Small intestine (tissue), 7 donors: Measurements from ENCODE around the gene MYO10. TPM values are rescaled to one million over a fixed set of nuclear protein-coding genes. Genes with fewer than 3 reads are reported as not detected.

Source experiments
- DNase-seq, 2 donors: peaks; one replicate each; pipeline versions ENCODE4 v3.0.0 to v3.0.0-alpha.2; 2013
- FAIRE-seq: peaks from 2 replicates; lab custom pipeline; 2012; peaks lifted over from hg19 to GRCh38; lab: Jason Lieb, UNC
- H3K27ac ChIP-seq, 3 donors: one replicate each; pipeline ENCODE4 v1.5.1; 2013; ENCODE audit warnings: low read length in 2 of 3, mild to moderate bottlenecking in 2 of 3, control low read depth in 1 of 3, inconsistent platforms in 1 of 3, low read depth in 1 of 3, moderate library complexity in 1 of 3
- H3K27me3 ChIP-seq, 3 donors: one replicate each; pipeline ENCODE4 v1.6.1; 2013; ENCODE audit warnings: low read length in 3 of 3, inconsistent platforms in 1 of 3; ENCODE audit not compliant: control insufficient read depth in 3 of 3, insufficient read depth in 3 of 3
- H3K36me3 ChIP-seq, 3 donors: one replicate each; pipeline ENCODE4 v1.6.1; 2013; ENCODE audit warnings: low read length in 3 of 3, inconsistent platforms in 1 of 3, low read depth in 1 of 3, mild to moderate bottlenecking in 1 of 3, moderate library complexity in 1 of 3; ENCODE audit not compliant: control insufficient read depth in 3 of 3, insufficient read depth in 2 of 3
- H3K4me1 ChIP-seq, 3 donors: one replicate each; pipeline ENCODE4 v1.6.1; 2013; ENCODE audit warnings: low read length in 2 of 3, inconsistent platforms in 1 of 3, low read depth in 1 of 3, mild to moderate bottlenecking in 1 of 3, moderate library complexity in 1 of 3; ENCODE audit not compliant: control insufficient read depth in 3 of 3, insufficient read depth in 2 of 3
- H3K4me3 ChIP-seq, 3 donors: one replicate each; pipeline ENCODE4 v1.5.1; 2013; ENCODE audit warnings: low read length in 3 of 3, control low read depth in 1 of 3, inconsistent platforms in 1 of 3, low read depth in 1 of 3, mild to moderate bottlenecking in 1 of 3, moderate library complexity in 1 of 3
- H3K9me3 ChIP-seq, 2 donors: one replicate each; pipeline ENCODE4 v1.6.1; 2013; ENCODE audit warnings: low read depth in 1 of 2, low read length in 1 of 2; ENCODE audit not compliant: control insufficient read depth in 2 of 2, insufficient read depth in 1 of 2
- WGBS, 3 donors: extraction: QIAGEN DNeasy Blood & Tissue Kit; methylation state at CpG; one replicate each; pipeline ENCODE4 v1.1.7; 2013; 5-methylcytosine and 5-hydroxymethylcytosine counted together
- polyA plus RNA-seq, 4 donors: library from polyadenylated mRNA; stranded (reverse) in 3 of 4; unstranded in 1 of 4; fragments of 200-250 nt in 3 of 4; fragments of 120-200 nt in 1 of 4; gene quantifications; one replicate each; pipeline versions ENCODE4 v1.2.1 to v1.2.3, GENCODE V29; 2013
- donor health status: healthy with polysubstance abuse.
- donor health status: control.
- donor health status: control.
- donor health status: Bipolar disorder and iron deficiency.
- donor health status: healthy.

Gene MYO10
- polyA plus RNA-seq, 4 donors = 10.3 to 36.5 (median 18.7) TPM

DNA sequence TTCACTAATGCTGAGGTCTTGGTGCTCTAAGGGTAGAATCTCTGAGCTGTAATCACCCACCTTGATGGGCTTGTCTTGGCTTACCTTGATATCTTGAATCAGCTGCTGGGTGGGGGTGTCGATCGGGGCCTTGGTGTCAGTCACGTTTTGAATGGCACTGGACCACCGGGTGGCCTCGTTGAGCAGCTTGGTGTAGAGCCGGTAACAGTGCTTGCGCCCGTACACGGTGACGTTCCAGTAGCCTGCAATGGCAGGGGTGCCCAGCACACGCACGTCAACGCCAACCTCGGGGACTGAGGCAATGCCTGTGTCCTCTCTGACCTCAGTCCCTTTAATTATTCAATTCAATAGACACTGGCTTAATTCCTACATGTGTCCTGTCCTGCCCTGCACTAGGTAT is 256.2 kb downstream of the MYO10 start:
- WGBS, 3 donors = 83 to 85% (median 84%) methylated on average over 14 of the region's 14 CpGs
- H3K36me3 ChIP-seq = peaks cover 17 to 70% (median 21%) of the 10 kb centered on the region in 3 donors
- no peak for FAIRE-seq

DNA sequence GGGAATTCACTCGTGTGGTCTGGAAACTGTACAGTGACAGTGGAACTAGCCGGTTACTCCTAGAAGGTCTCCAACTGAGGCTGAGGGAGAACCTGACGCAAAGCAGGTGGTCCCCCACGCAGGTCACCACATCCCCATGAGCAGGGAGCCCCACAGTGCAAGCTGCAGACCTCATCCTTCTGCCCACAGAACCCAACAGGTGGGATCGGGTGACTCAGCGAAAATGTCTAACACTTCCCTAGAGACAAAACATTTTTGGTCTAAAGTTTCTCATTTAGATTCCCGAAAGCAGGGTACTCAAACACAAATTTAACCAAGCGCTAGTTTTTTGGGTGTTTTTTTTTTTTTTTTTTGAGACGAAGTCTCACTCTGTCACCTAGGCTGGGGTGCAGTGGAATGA is 256.9 kb downstream of the MYO10 start:
- FAIRE-seq (no peak), DNase-seq (no peak)
- H3K36me3 ChIP-seq = peaks cover 21 to 68% (median 21%) of the 10 kb centered on the region in 3 donors
- H3K27me3 ChIP-seq = no peaks in the 10 kb centered on the region
- no peak overlapping the region for H3K4me3 ChIP-seq
- H3K9me3 ChIP-seq = no peaks in the 10 kb centered on the region
- no peaks in the 10 kb centered on the region for H3K4me1 ChIP-seq
- H3K27ac ChIP-seq = no peak overlapping the region
- 80 to 91% (median 87%) methylated on average over 9 of the region's 9 CpGs for WGBS, 3 donors

More for the DNA sequence above, 256.2 kb downstream of the MYO10 start:
- Histone ChIP-seq H3K27ac (no peak overlapping the region), H3K9me3 (no peaks in the 10 kb centered on the region), H3K27me3 (no peaks in the 10 kb centered on the region), H3K4me3 (no peak overlapping the region), H3K4me1 (no peaks in the 10 kb centered on the region)
- DNase-seq = no peak

DNA sequence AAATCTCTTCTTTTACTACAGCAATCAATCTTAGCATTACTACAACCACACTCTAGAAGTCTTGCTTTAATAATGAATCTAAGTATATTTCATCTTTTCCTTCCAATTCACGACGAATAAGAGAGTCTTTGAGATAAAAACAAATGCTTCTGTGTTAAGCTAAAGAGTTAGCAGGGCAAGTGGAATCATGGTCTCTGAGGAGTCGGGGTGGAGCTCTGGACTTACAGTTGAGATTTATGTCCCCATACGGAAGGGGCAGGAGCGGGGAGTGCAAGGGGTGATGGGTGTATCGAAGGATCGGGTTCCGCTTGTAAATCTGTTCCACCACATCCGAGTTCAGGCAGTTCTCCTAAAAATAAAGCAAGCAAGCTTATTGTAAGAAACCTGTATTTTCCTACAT is 260.3 kb downstream of the MYO10 start:
- WGBS, 3 donors = 85 to 88% (median 86%) methylated on average over 9 of the region's 9 CpGs
- FAIRE-seq (no peak), DNase-seq (no peak)
- no peak overlapping the region for H3K27ac ChIP-seq
- H3K27me3 ChIP-seq = no peaks in the 10 kb centered on the region
- H3K9me3 ChIP-seq = no peaks in the 10 kb centered on the region
- H3K4me3 ChIP-seq = no peak overlapping the region
- H3K36me3 ChIP-seq = peaks cover 12 to 75% (median 22%) of the 10 kb centered on the region in 3 donors
- no peaks in the 10 kb centered on the region for H3K4me1 ChIP-seq

DNA sequence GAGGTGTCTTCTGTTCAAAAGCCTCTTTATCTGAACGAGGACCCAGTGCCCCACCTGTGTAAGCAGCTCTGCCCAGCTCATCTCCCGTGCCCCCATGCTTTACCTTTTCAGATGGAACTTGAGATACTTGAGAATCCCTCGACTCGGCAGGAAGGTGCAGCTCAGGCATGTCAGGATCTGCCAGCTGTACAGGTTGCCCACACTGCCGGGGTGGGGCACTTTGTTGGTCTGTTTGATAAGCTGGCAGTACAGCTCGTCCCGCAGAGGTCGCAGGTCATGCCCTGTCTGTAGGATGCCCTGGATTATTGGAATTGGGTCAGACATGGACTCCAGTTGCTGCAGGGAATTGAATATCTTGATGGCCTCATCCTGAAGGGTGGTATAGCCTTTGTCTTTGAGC is 261.3 kb downstream of the MYO10 start:
- Histone ChIP-seq H3K4me1 (no peaks in the 10 kb centered on the region), H3K27me3 (no peaks in the 10 kb centered on the region), H3K9me3 (no peaks in the 10 kb centered on the region), H3K36me3 (peaks cover 7 to 72% (median 24%) of the 10 kb centered on the region in 3 donors), H3K27ac (no peak overlapping the region), H3K4me3 (no peak overlapping the region)
- FAIRE-seq = no peak
- peak in 1 of 2 donors; percentile 36 for DNase-seq
- 27 to 76% (median 57%) methylated on average over 8 of the region's 8 CpGs for WGBS, 3 donors

DNA sequence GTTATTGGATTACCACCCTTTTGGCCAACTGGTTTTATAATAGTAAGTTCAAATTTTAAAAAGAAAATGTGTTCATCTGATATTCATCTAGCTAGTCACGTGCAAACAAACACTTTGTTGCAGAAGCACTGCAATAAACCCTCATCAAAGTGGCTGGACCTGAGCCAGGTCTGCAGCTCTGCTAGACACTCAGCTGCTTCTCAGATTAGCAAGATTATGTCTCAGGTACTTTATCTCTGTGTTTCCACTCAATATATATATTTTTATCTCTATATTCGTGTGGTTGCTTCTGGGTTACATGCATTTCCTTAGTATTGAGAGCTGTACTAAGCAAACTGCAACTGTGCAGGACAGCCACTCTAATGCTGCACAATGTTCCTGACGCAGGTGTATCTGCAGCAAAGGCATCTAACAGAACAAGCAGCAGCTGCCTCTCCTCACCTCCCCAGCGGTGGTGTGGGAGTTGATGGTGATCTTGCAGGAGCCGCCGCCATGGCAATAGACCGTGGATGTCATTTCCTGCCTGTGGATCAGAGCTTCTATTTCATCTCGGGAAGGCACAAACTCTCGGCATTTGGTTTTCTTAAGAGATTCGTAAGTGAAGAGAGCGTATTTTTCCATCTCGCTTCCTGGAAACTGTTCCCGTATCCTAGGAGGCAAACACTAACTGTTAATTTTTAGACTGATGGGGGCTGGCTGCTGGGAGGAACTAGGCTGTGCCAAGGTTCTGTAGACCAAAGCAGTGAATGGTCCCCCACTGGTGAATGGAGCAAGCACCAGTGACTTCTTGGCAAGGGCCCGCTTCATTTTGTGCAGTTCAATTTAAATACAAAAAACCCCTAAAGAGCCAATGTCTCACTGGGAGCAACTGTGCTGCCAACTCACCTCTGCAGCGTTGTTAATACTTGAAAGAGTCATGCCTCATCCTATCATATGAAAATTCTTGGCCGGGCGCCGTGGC is 262.6 kb downstream of the MYO10 start:
- WGBS, 3 donors = 75 to 76% (median 76%) methylated on average over 18 of the region's 18 CpGs
- Histone ChIP-seq H3K4me3 (no peak overlapping the region), H3K4me1 (no peaks in the 10 kb centered on the region), H3K36me3 (peaks cover 6 to 67% (median 20%) of the 10 kb centered on the region in 3 donors), H3K27ac (no peak overlapping the region), H3K27me3 (no peaks in the 10 kb centered on the region), H3K9me3 (no peaks in the 10 kb centered on the region)
- DNase-seq (no peak), FAIRE-seq (no peak)

DNA sequence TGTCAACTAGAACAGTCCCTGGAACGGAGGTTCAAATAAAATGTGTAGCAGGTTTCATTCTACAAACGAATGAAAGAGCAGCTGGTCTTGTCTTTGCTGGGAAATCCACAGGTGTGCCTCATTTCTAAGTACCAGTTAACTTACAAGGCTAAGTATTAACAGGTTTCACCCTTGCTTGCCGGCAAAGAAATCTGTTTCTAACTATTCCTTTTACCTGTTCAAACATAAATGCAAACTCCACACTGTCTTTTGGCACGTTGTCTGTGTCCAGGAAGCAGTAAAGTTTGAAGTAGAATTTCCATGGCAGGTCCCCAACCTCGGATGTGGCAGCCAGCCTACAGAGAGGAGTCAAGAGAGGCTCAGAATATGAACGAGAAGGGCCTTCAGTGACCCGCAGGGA is 264.9 kb downstream of the MYO10 start:
- H3K4me3 ChIP-seq = no peak overlapping the region
- H3K4me1 ChIP-seq = no peaks in the 10 kb centered on the region
- H3K36me3 ChIP-seq = peaks cover 8 to 73% (median 23%) of the 10 kb centered on the region in 3 donors
- no peaks in the 10 kb centered on the region for H3K27me3 ChIP-seq
- no peak overlapping the region for H3K27ac ChIP-seq
- no peak for DNase-seq
- WGBS, 3 donors = 64 to 77% (median 70%) methylated on average over 7 of the region's 7 CpGs
- no peaks in the 10 kb centered on the region for H3K9me3 ChIP-seq
- no peak for FAIRE-seq

DNA sequence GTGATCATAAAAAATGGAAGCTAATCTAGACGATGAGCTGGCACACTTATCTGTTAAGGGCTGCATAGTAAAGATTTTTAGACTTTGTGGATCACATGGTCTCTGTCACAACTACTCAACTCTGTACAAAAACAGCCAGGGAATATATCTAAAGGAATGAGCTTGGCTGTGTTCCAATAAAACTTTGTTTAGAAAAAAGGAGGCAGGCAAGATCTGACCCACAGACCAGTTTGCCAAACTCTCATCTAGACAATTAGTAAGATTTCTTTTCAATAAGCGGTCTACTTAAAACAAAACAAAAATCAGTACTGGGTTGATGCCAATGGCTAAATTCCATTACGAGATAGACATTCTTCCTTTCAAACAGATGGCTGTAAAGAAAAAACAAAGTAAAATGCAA is 266.3 kb downstream of the MYO10 start:
- H3K27me3 ChIP-seq = no peaks in the 10 kb centered on the region
- 41 to 54% (median 48%) methylated on average over 3 of the region's 3 CpGs for WGBS, 3 donors
- peaks cover 5 to 67% (median 22%) of the 10 kb centered on the region in 3 donors for H3K36me3 ChIP-seq
- no peak overlapping the region for H3K4me3 ChIP-seq
- H3K27ac ChIP-seq = no peak overlapping the region
- H3K4me1 ChIP-seq = no peaks in the 10 kb centered on the region
- no peaks in the 10 kb centered on the region for H3K9me3 ChIP-seq
- DNase-seq (no peak), FAIRE-seq (no peak)

DNA sequence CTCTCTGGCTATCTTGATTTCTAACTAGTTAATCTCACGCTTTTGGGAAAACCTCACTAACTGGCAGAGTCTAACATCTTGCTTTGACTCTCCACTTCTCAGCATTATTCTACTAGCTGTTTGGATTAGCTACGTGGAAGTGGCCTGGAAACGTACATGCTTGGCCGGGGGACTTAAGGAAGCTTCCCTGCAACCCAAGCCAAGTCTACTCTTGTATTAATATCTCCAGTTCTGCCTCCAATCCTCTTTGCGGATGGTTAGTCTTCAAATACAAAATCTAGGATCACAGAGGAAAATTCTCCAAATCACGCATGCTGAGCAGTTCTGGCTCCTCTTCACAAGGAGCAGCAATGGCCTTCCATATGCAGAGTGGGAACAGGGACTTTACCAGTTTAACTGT is 267.5 kb downstream of the MYO10 start:
- H3K4me3 ChIP-seq = no peak overlapping the region
- FAIRE-seq (no peak), DNase-seq (no peak)
- H3K27me3 ChIP-seq = no peaks in the 10 kb centered on the region
- WGBS, 3 donors = 89 to 94% (median 91%) methylated on average over 6 of the region's 6 CpGs
- no peak overlapping the region for H3K27ac ChIP-seq
- peaks cover 2 to 69% (median 21%) of the 10 kb centered on the region in 3 donors for H3K36me3 ChIP-seq
- no peaks in the 10 kb centered on the region for H3K4me1 ChIP-seq
- H3K9me3 ChIP-seq = no peaks in the 10 kb centered on the region
